HG02852 (cell line): ENCODE results near the gene GNB1L.

ENCODE experiments used
- ATAC-seq: cut with Tn5 transposase; IDR thresholded peaks from one replicate; pipeline ENCODE4 v1.9.1; 2021; ENCODE audit warnings: mild to moderate bottlenecking, moderate library complexity; ENCODE audit not compliant: unreplicated experiment

The GNB1L gene

GRCh38 chr22:19826619-19826950 lies 28.1 kb downstream of the GNB1L start:
- no peak for ATAC-seq

GRCh38 chr22:19825904-19826618 lies 28.6 kb downstream of the GNB1L start:
- no peak for ATAC-seq

GRCh38 chr22:19824926-19825339 lies 29.7 kb downstream of the GNB1L start:
- ATAC-seq = no peak

- ATAC-seq = no peak
Observed at GRCh38 chr22:19824212-19824925, 30.3 kb downstream of the GNB1L start.

GRCh38 chr22:19823902-19824211 lies 30.8 kb downstream of the GNB1L start:
- ATAC-seq = no peak

- ATAC-seq = no peak
Observed at GRCh38 chr22:19823191-19823901, 31.3 kb downstream of the GNB1L start.

GRCh38 chr22:19822301-19823117 lies 32.2 kb downstream of the GNB1L start:
- ATAC-seq = no peak

GRCh38 chr22:19821523-19822300 lies 33.0 kb downstream of the GNB1L start:
- no peak for ATAC-seq

GRCh38 chr22:19820880-19821522 lies 33.7 kb downstream of the GNB1L start:
- ATAC-seq = no peak

GRCh38 chr22:19819911-19820879 lies 34.5 kb downstream of the GNB1L start:
- no peak for ATAC-seq

GRCh38 chr22:19819208-19819910 lies 35.3 kb downstream of the GNB1L start:
- ATAC-seq = no peak

- no peak for ATAC-seq
Observed at GRCh38 chr22:19818324-19819207, 36.1 kb downstream of the GNB1L start.

GRCh38 chr22:19816372-19817119 lies 38.1 kb downstream of the GNB1L start:
- no peak for ATAC-seq

- no peak for ATAC-seq
Observed at GRCh38 chr22:19815823-19816290, 38.8 kb downstream of the GNB1L start.

GRCh38 chr22:19815093-19815822 lies 39.4 kb downstream of the GNB1L start:
- ATAC-seq = no peak

- ATAC-seq = no peak
Observed at GRCh38 chr22:19814428-19814827, 40.2 kb downstream of the GNB1L start.
